Endodermal cell (in vitro differentiated cells): ENCODE data around the gene ZMYND15. TPM values are rescaled to one million over a fixed set of nuclear protein-coding genes. Genes with fewer than 3 reads are reported as not detected.

Experiments used
- DNase-seq: peaks from one replicate; pipeline ENCODE4 v3.0.0-alpha.2; 2017
- H3K27ac ChIP-seq: 2 replicates; pipeline ENCODE4 v1.5.1; 2013; ENCODE audit warnings: mild to moderate bottlenecking, low read depth, low read length, moderate library complexity
- H3K27me3 ChIP-seq: 2 replicates; pipeline ENCODE4 v1.6.1; 2013; ENCODE audit warnings: mild to moderate bottlenecking, low read length, moderate library complexity; ENCODE audit not compliant: insufficient read depth, control insufficient read depth, poor library complexity, severe bottlenecking
- H3K36me3 ChIP-seq: 2 replicates; pipeline ENCODE4 v1.7.0; 2013; ENCODE audit warnings: mild to moderate bottlenecking, low read length, moderate library complexity; ENCODE audit not compliant: control insufficient read depth, insufficient read depth
- H3K4me1 ChIP-seq: one replicate; pipeline ENCODE4 v1.7.0; 2013; ENCODE audit warnings: low read length; ENCODE audit not compliant: control insufficient read depth, insufficient read depth
- H3K4me3 ChIP-seq: 2 replicates; pipeline ENCODE4 v1.5.1; 2013; ENCODE audit warnings: mild to moderate bottlenecking, low read length, moderate library complexity
- H3K9ac ChIP-seq: 2 replicates; pipeline ENCODE4 v1.6.1; 2013; ENCODE audit warnings: mild to moderate bottlenecking, low read length, moderate library complexity; ENCODE audit not compliant: poor library complexity, severe bottlenecking; ENCODE audit errors: extremely low read depth
- H3K9me3 ChIP-seq: 2 replicates; pipeline ENCODE4 v1.6.1; 2013; ENCODE audit warnings: mild to moderate bottlenecking, low read length, moderate library complexity; ENCODE audit not compliant: control insufficient read depth
- H3K27ac Mint-ChIP-seq: 2 replicates; pipeline ENCODE4 v1.8.0; 2020; ENCODE audit warnings: mixed read lengths
- H3K27me3 Mint-ChIP-seq: 2 replicates; pipeline ENCODE4 v1.8.0; 2021; ENCODE audit warnings: mild to moderate bottlenecking, mixed read lengths; ENCODE audit not compliant: insufficient read depth
- H3K36me3 Mint-ChIP-seq: 2 replicates; pipeline ENCODE4 v1.8.0; 2020; ENCODE audit warnings: low read depth, mixed read lengths
- H3K4me1 Mint-ChIP-seq: 2 replicates; pipeline ENCODE4 v1.8.0; 2020; ENCODE audit warnings: mixed read lengths
- H3K4me3 Mint-ChIP-seq: 2 replicates; pipeline ENCODE4 v1.8.0; 2020; ENCODE audit warnings: mild to moderate bottlenecking, moderate library complexity, mixed read lengths
- H3K9me3 Mint-ChIP-seq: 2 replicates; pipeline ENCODE4 v1.8.0; 2020; ENCODE audit warnings: mild to moderate bottlenecking, mixed read lengths
- CTCF ChIP-seq: fragments of 200-600 bp; sonication (generic); conservative IDR thresholded peaks from 2 replicates; pipeline ENCODE4 v1.5.0; 2021; ENCODE audit warnings: antibody characterized with exemption, mild to moderate bottlenecking
- WGBS, 2 experiments: methylation state at CpG; one replicate each; pipeline versions ENCODE4 v1.1.5 to v1.1.7; 2013; ENCODE audit warnings: missing lambda C conversion rate in 2 of 2, mixed read lengths in 1 of 2; ENCODE audit not compliant: insufficient coverage in 1 of 2, insufficient read length in 1 of 2; 5-methylcytosine and 5-hydroxymethylcytosine counted together
- total RNA-seq, 2 donors: library from RNA; stranded (reverse); fragmentation: NEBNext Ultra II Directional in 1 of 2; extraction: Animal tissue kit (Norgen Biotek cat#: 25700) in 1 of 2; gene quantifications; 2 replicates in 1 of 2; 3 replicates in 1 of 2; pipeline ENCODE4 v1.2.1, GENCODE V29; 2021

Gene ZMYND15
- total RNA-seq, 2 donors from 2014 or later, result not detected

DNA sequence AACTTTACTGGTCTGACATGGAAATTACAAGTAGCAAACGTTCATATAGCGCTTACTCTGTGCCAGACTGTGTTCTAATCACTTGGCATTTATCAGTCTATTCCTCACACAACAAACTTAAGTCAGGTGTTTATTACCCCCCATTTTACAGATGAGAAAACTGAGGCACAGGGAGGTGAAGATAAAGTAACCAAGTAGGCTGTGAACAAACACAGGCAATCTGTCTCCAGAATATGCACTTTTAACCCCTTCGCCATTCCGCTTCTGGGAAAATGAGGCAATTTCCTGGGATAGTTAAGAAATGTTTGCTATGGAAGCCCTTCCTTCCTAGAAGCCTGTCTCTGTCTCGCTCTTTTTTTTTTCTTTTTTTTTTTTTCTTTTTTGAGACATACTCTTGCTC, 12.3 kb downstream of the ZMYND15 start:
- Mint-ChIP-seq H3K27me3 (peaks cover 23% of the 10 kb centered on the region), H3K4me1 (no peaks in the 10 kb centered on the region)
- 87 to 91% methylated on average over 5 of the region's 5 CpGs for WGBS, 2 experiments

GRCh38 chr17:4753392-4753791, 13.8 kb downstream of the ZMYND15 start:
- H3K9me3 Mint-ChIP-seq, result no peaks in the 10 kb centered on the region
- H3K4me3 Mint-ChIP-seq, result no peak overlapping the region
- H3K36me3 Mint-ChIP-seq, result no peaks in the 10 kb centered on the region
- Histone ChIP-seq H3K9me3 (no peaks in the 10 kb centered on the region), H3K36me3 (no peaks in the 10 kb centered on the region), H3K27me3 (peaks cover 4% of the 10 kb centered on the region), H3K4me1 (no peaks in the 10 kb centered on the region), H3K9ac (no peak overlapping the region), H3K4me3 (no peak overlapping the region), H3K27ac (no peak overlapping the region)
- no peaks in the 10 kb centered on the region for H3K4me1 Mint-ChIP-seq
- 100% methylated on average over 1 of the region's 1 CpG; no CpG with 5 or more reads in 1 of the 2 experiments for WGBS, 2 experiments
- H3K27me3 Mint-ChIP-seq, result peaks cover 19% of the 10 kb centered on the region
- H3K27ac Mint-ChIP-seq, result no peak overlapping the region
- TF ChIP-seq CTCF, result no peak
- DNase-seq, result no peak

More for the DNA sequence above, 12.3 kb downstream of the ZMYND15 start:
- Mint-ChIP-seq H3K27ac (no peak overlapping the region), H3K9me3 (no peaks in the 10 kb centered on the region), H3K36me3 (no peaks in the 10 kb centered on the region), H3K4me3 (no peak overlapping the region)
- DNase-seq, result no peak
- TF ChIP-seq CTCF, result no peak
- H3K27ac ChIP-seq, result no peak overlapping the region
- no peaks in the 10 kb centered on the region for H3K9me3 ChIP-seq
- H3K4me3 ChIP-seq, result no peak overlapping the region
- peaks cover 4% of the 10 kb centered on the region for H3K27me3 ChIP-seq
- H3K4me1 ChIP-seq, result no peaks in the 10 kb centered on the region
- H3K9ac ChIP-seq, result no peak overlapping the region
- no peaks in the 10 kb centered on the region for H3K36me3 ChIP-seq

DNA sequence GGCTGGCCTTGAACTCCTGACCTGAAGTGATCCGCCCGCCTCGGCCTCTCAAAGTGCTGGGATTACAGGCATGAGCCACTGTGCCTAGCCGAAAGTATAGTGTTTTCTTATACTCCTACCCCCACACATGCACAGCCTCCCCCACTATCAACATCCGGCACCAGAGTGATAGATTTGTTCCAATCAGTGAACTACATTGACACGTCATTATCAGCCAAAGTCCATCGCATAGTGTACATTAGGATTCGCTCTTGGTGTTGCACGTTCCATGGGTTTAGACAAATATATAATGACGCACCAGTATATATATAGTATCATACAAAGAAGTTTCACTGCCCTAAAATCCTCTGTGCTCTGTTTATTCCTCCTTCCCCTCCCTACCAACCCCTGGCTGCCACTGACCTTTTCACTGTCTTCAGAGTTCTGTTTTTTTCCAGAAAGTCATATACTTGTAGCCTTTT, 20.2 kb downstream of the ZMYND15 start:
- no peaks in the 10 kb centered on the region for H3K9me3 ChIP-seq

More for the DNA sequence above, 20.2 kb downstream of the ZMYND15 start:
- DNase-seq, result no peak
- H3K4me3 ChIP-seq, result no peak overlapping the region
- no peak for TF ChIP-seq CTCF
- H3K9me3 Mint-ChIP-seq, result no peaks in the 10 kb centered on the region
- H3K36me3 Mint-ChIP-seq, result no peaks in the 10 kb centered on the region
- H3K27ac ChIP-seq, result no peak overlapping the region
- no peak overlapping the region for H3K27ac Mint-ChIP-seq
- no peaks in the 10 kb centered on the region for H3K27me3 ChIP-seq
- H3K9ac ChIP-seq, result no peak overlapping the region
- no peak overlapping the region for H3K4me3 Mint-ChIP-seq
- peaks cover 3% of the 10 kb centered on the region for H3K27me3 Mint-ChIP-seq
- WGBS, 2 experiments, result 88 to 93% methylated on average over 4 to 10 of the region's 10 CpGs
- H3K36me3 ChIP-seq, result no peaks in the 10 kb centered on the region
- H3K4me1 Mint-ChIP-seq, result no peaks in the 10 kb centered on the region
- H3K4me1 ChIP-seq, result no peaks in the 10 kb centered on the region
